CD14-positive monocyte (primary cell): ENCODE measurements around the gene SGMS1. TPM values are rescaled to one million over a fixed set of nuclear protein-coding genes. Genes with fewer than 3 reads are reported as not detected.

Experiments
- DNase-seq, 3 donors: peaks; one replicate each; pipeline ENCODE4 v3.0.0-alpha.2; 2011 to 2022
- H2AFZ ChIP-seq: 2 replicates; pipeline ENCODE4 v1.6.0; 2012; ENCODE audit warnings: mild to moderate bottlenecking, low read depth, low read length, inconsistent platforms; ENCODE audit not compliant: insufficient read depth, poor library complexity, severe bottlenecking
- H3K27ac ChIP-seq, 2 donors: 1 replicate in 1 of 2; 2 replicates in 1 of 2; pipeline ENCODE4 v1.5.1; 2012 to 2013; ENCODE audit warnings: low read length in 2 of 2, control low read depth in 1 of 2, inconsistent platforms in 1 of 2, low read depth in 1 of 2, mild to moderate bottlenecking in 1 of 2
- H3K27me3 ChIP-seq, 2 donors: one replicate each; pipeline versions ENCODE4 v1.6.0 to v1.6.1; 2011 to 2013; ENCODE audit warnings: low read length in 2 of 2; ENCODE audit not compliant: control insufficient read depth in 2 of 2, insufficient read depth in 2 of 2
- H3K36me3 ChIP-seq, 2 donors: replicated peaks in 1 of 2; 1 replicate in 1 of 2; 2 replicates in 1 of 2; pipeline versions ENCODE4 v1.5.1 to v1.6.1; 2012 to 2013; ENCODE audit warnings: low read length in 2 of 2, control low read depth in 1 of 2, inconsistent platforms in 1 of 2, mild to moderate bottlenecking in 1 of 2; ENCODE audit not compliant: insufficient read depth in 2 of 2, control insufficient read depth in 1 of 2
- H3K4me1 ChIP-seq, 2 donors: 1 replicate in 1 of 2; 2 replicates in 1 of 2; pipeline versions ENCODE4 v1.5.1 to v1.6.1; 2012 to 2013; ENCODE audit warnings: low read length in 2 of 2, control low read depth in 1 of 2, inconsistent platforms in 1 of 2, mild to moderate bottlenecking in 1 of 2, moderate library complexity in 1 of 2; ENCODE audit not compliant: insufficient read depth in 2 of 2, control insufficient read depth in 1 of 2
- H3K4me2 ChIP-seq: replicated peaks from 2 replicates; pipeline ENCODE3; 2012; ENCODE audit warnings: low read length, moderate library complexity, mild to moderate bottlenecking; ENCODE audit not compliant: poor library complexity, severe bottlenecking; ENCODE audit errors: extremely low read depth
- H3K4me3 ChIP-seq, 3 experiments: fragments of 200-600 bp in 1 of 3; sonication (generic) in 1 of 3; replicated peaks in 1 of 3; 1 replicate in 2 of 3; 2 replicates in 1 of 3; pipeline ENCODE4 v1.5.1; 2011 to 2013; ENCODE audit warnings: low read length in 3 of 3, mild to moderate bottlenecking in 3 of 3, control low read depth in 2 of 3, low read depth in 2 of 3, inconsistent platforms in 1 of 3, moderate library complexity in 1 of 3
- H3K79me2 ChIP-seq: 2 replicates; pipeline ENCODE4 v1.6.0; 2012; ENCODE audit warnings: mild to moderate bottlenecking, control low read depth, inconsistent platforms, low read length, moderate library complexity; ENCODE audit not compliant: insufficient read depth
- H3K9ac ChIP-seq: 2 replicates; pipeline ENCODE4 v1.6.0; 2017; ENCODE audit warnings: low read length, mild to moderate bottlenecking; ENCODE audit not compliant: insufficient read depth, poor library complexity, severe bottlenecking
- H3K9me3 ChIP-seq, 2 donors: replicated peaks in 1 of 2; 1 replicate in 1 of 2; 2 replicates in 1 of 2; pipeline versions ENCODE4 v1.5.1 to v1.6.1; 2012 to 2013; ENCODE audit warnings: low read length in 2 of 2, control low read depth in 1 of 2; ENCODE audit not compliant: control insufficient read depth in 1 of 2, insufficient read depth in 1 of 2
- H4K20me1 ChIP-seq: 2 replicates; pipeline ENCODE4 v1.6.0; 2012; ENCODE audit warnings: mild to moderate bottlenecking, low read length, control low read depth, moderate library complexity; ENCODE audit not compliant: insufficient read depth
- H3K27ac Mint-ChIP-seq, 7 donors: one replicate each; pipeline ENCODE4 v1.8.0; 2020; ENCODE audit warnings: mild to moderate bottlenecking in 7 of 7, mixed read lengths in 7 of 7, moderate library complexity in 6 of 7, inconsistent platforms in 2 of 7
- H3K27me3 Mint-ChIP-seq, 3 donors: one replicate each; pipeline ENCODE4 v1.8.0; 2021 to 2022; ENCODE audit warnings: low read depth in 3 of 3, mild to moderate bottlenecking in 3 of 3, mixed read lengths in 3 of 3, moderate library complexity in 3 of 3, inconsistent platforms in 1 of 3
- H3K36me3 Mint-ChIP-seq, 2 donors: one replicate each; pipeline ENCODE4 v1.8.0; 2020; ENCODE audit warnings: mixed read lengths in 2 of 2, inconsistent platforms in 1 of 2, mild to moderate bottlenecking in 1 of 2
- H3K4me1 Mint-ChIP-seq: one replicate; pipeline ENCODE4 v1.8.0; 2020; ENCODE audit warnings: mild to moderate bottlenecking, mixed read lengths
- H3K4me3 Mint-ChIP-seq, 2 donors: one replicate each; pipeline ENCODE4 v1.8.0; 2020; ENCODE audit warnings: mild to moderate bottlenecking in 2 of 2, mixed read lengths in 2 of 2, moderate library complexity in 1 of 2
- H3K9me3 Mint-ChIP-seq, 7 donors: one replicate each; pipeline ENCODE4 v1.8.0; 2020 to 2022; ENCODE audit warnings: mixed read lengths in 7 of 7, mild to moderate bottlenecking in 6 of 7, moderate library complexity in 6 of 7, inconsistent platforms in 2 of 7
- CTCF ChIP-seq: fragments of 200-600 bp; IDR thresholded peaks from one replicate; pipeline ENCODE4 v1.8.0; 2022; ENCODE audit warnings: antibody characterized with exemption, mild to moderate bottlenecking
- WGBS: methylation state at CpG from one replicate; pipeline ENCODE4 v1.1.5; 2013; ENCODE audit warnings: missing lambda C conversion rate; ENCODE audit not compliant: insufficient coverage; 5-methylcytosine and 5-hydroxymethylcytosine counted together
- intact Hi-C, 2 donors: fragments of 100-400 bp; cut with micrococcal nuclease; formaldehyde crosslinking; loops; one replicate each; pipeline versions ENCODE4 v1.15.0 to v1.15.1; 2023
- polyA plus RNA-seq, 3 donors: library from polyadenylated mRNA; depleted of rRNA in 1 of 3; unstranded in 2 of 3; stranded (reverse) in 1 of 3; fragments of 300-500 nt in 2 of 3; fragments of >200 nt in 1 of 3; fragmentation: Illumina TruSeq in 2 of 3; gene quantifications; 1 replicate in 2 of 3; 2 replicates in 1 of 3; pipeline ENCODE4 v1.2.3, GENCODE V29; 2012 to 2021

SGMS1 gene
- polyA plus RNA-seq, 3 donors: 19.5 to 20.6 (median 20.4) TPM

GRCh38 chr10:50574931-50575330 is 48.8 kb downstream of the SGMS1 start:
- intact Hi-C loops: no loop called here
- Histone ChIP-seq H3K4me2 (no peak overlapping the region), H3K9ac (no peak overlapping the region), H3K36me3 (no peaks in the 10 kb centered on the region), H3K4me1 (peaks cover 14 to 17% of the 10 kb centered on the region in 2 donors), H4K20me1 (peaks cover 73% of the 10 kb centered on the region), H3K4me3 (no peak overlapping the region), H3K27me3 (no peaks in the 10 kb centered on the region), H3K27ac (no peak overlapping the region), H3K79me2 (peaks cover 8% of the 10 kb centered on the region), H2AFZ (no peak overlapping the region), H3K9me3 (no peaks in the 10 kb centered on the region)
- no peaks in the 10 kb centered on the region for H3K27me3 Mint-ChIP-seq
- no peaks in the 10 kb centered on the region for H3K9me3 Mint-ChIP-seq
- WGBS: no CpG with 5 or more reads among the region's 5 CpGs
- peaks cover 0 to 13% of the 10 kb centered on the region in 2 donors for H3K36me3 Mint-ChIP-seq
- H3K4me1 Mint-ChIP-seq: peaks cover 29% of the 10 kb centered on the region
- no peak for TF ChIP-seq CTCF
- H3K27ac Mint-ChIP-seq: no peak overlapping the region
- DNase-seq: no peak
- H3K4me3 Mint-ChIP-seq: no peak overlapping the region

GRCh38 chr10:50574305-50574704 is 49.5 kb downstream of the SGMS1 start:
- Histone ChIP-seq H3K79me2 (peaks cover 5% of the 10 kb centered on the region), H3K4me1 (peaks cover 14 to 17% of the 10 kb centered on the region in 2 donors), H3K9me3 (no peaks in the 10 kb centered on the region), H3K4me2 (no peak overlapping the region), H3K27ac (no peak overlapping the region), H2AFZ (no peak overlapping the region), H3K36me3 (no peaks in the 10 kb centered on the region), H3K9ac (no peak overlapping the region), H3K4me3 (no peak overlapping the region), H3K27me3 (no peaks in the 10 kb centered on the region), H4K20me1 (peaks cover 74% of the 10 kb centered on the region)
- DNase-seq: no peak
- H3K27ac Mint-ChIP-seq: no peak overlapping the region
- peaks cover 0 to 10% of the 10 kb centered on the region in 2 donors for H3K36me3 Mint-ChIP-seq
- no peaks in the 10 kb centered on the region for H3K27me3 Mint-ChIP-seq
- intact Hi-C loops: no loop called here
- peaks cover 23% of the 10 kb centered on the region for H3K4me1 Mint-ChIP-seq
- H3K4me3 Mint-ChIP-seq: no peak overlapping the region
- no peaks in the 10 kb centered on the region for H3K9me3 Mint-ChIP-seq
- TF ChIP-seq CTCF: no peak
